Spleen (tissue), 11 donors: ENCODE results near the gene HRH2. TPM values are rescaled to one million over a fixed set of nuclear protein-coding genes. Genes with fewer than 3 reads are reported as not detected.

Source experiments
- DNase-seq: peaks from one replicate; pipeline ENCODE4 v3.0.0-alpha.2; 2020
- H3K27ac ChIP-seq, 8 donors: fragments of 200-600 bp; sonication (generic) in 7 of 8; 1 replicate in 4 of 8; 2 replicates in 4 of 8; pipeline versions ENCODE4 v1.5.0 to v1.8.0; 2016 to 2021; ENCODE audit warnings: inconsistent platforms in 4 of 8, mild to moderate bottlenecking in 4 of 8, moderate library complexity in 1 of 8
- H3K27me3 ChIP-seq, 7 donors: fragments of 200-600 bp; sonication (generic) in 6 of 7; replicated peaks in 1 of 7; 1 replicate in 4 of 7; 2 replicates in 3 of 7; pipeline versions ENCODE4 v1.5.0 to v1.8.0; 2016 to 2021; ENCODE audit warnings: inconsistent platforms in 3 of 7, mild to moderate bottlenecking in 1 of 7
- H3K36me3 ChIP-seq, 6 donors: fragments of 200-600 bp; sonication (generic) in 5 of 6; 1 replicate in 4 of 6; 2 replicates in 2 of 6; pipeline versions ENCODE4 v1.5.0 to v1.8.0; 2016 to 2021; ENCODE audit warnings: inconsistent platforms in 2 of 6
- H3K4me1 ChIP-seq, 6 donors: fragments of 200-600 bp; sonication (generic) in 5 of 6; 1 replicate in 3 of 6; 2 replicates in 3 of 6; pipeline versions ENCODE4 v1.5.0 to v1.8.0; 2016 to 2021; ENCODE audit warnings: inconsistent platforms in 3 of 6
- H3K4me3 ChIP-seq, 8 donors: fragments of 200-600 bp; sonication (generic) in 7 of 8; 1 replicate in 4 of 8; 2 replicates in 4 of 8; pipeline versions ENCODE4 v1.5.0 to v1.8.0; 2016 to 2021; ENCODE audit warnings: inconsistent platforms in 4 of 8, mild to moderate bottlenecking in 4 of 8, moderate library complexity in 2 of 8
- H3K9me3 ChIP-seq, 8 donors: fragments of 200-600 bp; sonication (generic) in 7 of 8; 1 replicate in 4 of 8; 2 replicates in 4 of 8; pipeline versions ENCODE4 v1.5.0 to v1.8.0; 2016 to 2021; ENCODE audit warnings: inconsistent platforms in 4 of 8
- POLR2A ChIP-seq, 3 donors: fragments of 450-650 bp; IDR thresholded peaks; one replicate each; pipeline ENCODE4 v1.5.1; 2017; ENCODE audit warnings: antibody characterized with exemption in 3 of 3, mild to moderate bottlenecking in 1 of 3
- POLR2AphosphoS5 ChIP-seq, 3 donors: sonication (generic); formaldehyde crosslinking; IDR thresholded peaks; one replicate each; pipeline ENCODE4 v1.5.1; 2017; ENCODE audit warnings: antibody characterized with exemption in 3 of 3
- WGBS, 5 donors: extraction: QIAGEN DNeasy Blood & Tissue Kit in 3 of 5; methylation state at CpG; one replicate each; pipeline versions ENCODE4 v1.1.5 to v1.1.7; 2013 to 2018; 5-methylcytosine and 5-hydroxymethylcytosine counted together
- intact Hi-C: fragments of 100-400 bp; cut with DNase I; formaldehyde crosslinking; loops from one replicate; pipeline ENCODE4 v1.15.0; 2023; ENCODE audit warnings: low total_unique reads
- polyA plus RNA-seq, 3 donors: library from polyadenylated mRNA; stranded (reverse); fragments of 200-250 nt; gene quantifications; one replicate each; pipeline ENCODE4 v1.2.1, GENCODE V29; 2013
- total RNA-seq, 7 donors: library from RNA; depleted of rRNA in 3 of 7; stranded (reverse); fragments of >200 nt in 3 of 7; fragmentation: NEBNext Ultra II Directional in 4 of 7; extraction: Animal tissue kit (Norgen Biotek cat#: 25700) in 4 of 7; gene quantifications; one replicate each; pipeline versions ENCODE4 v1.1.0 to v1.2.1, GENCODE V29; 2016 to 2021
- TF ChIP-seq, protein P1 (sequence below), 11 experiments: fragments of 200-600 bp in 7 of 11; fragments of 450-650 bp in 4 of 11; sonication (generic) in 4 of 11; IDR thresholded peaks in 8 of 11; conservative IDR thresholded peaks in 3 of 11; 1 replicate in 7 of 11; 2 replicates in 4 of 11; pipeline versions ENCODE4 v1.4.0 to v1.8.0; 2016 to 2021; ENCODE audit warnings: antibody characterized with exemption in 11 of 11, inconsistent platforms in 4 of 11, mild to moderate bottlenecking in 1 of 11
- donor health status: healthy with polysubstance abuse.
- donor health status: DM: no; HTN: no; CAD: no; lungs with moderate emphysema.
- donor health status: DM: no; HTN: no; CAD: no.
- donor health status: Bipolar disorder and iron deficiency.
- donor health status: healthy.
- donor health status: DM: no; HTN: no; CAD: no.
- donor health status: DM: yes; HTN: yes; CAD: no.

The HRH2 gene
- total and polyA plus RNA-seq, 10 donors: 1.9 to 85.2 (median 22.3) TPM

DNA sequence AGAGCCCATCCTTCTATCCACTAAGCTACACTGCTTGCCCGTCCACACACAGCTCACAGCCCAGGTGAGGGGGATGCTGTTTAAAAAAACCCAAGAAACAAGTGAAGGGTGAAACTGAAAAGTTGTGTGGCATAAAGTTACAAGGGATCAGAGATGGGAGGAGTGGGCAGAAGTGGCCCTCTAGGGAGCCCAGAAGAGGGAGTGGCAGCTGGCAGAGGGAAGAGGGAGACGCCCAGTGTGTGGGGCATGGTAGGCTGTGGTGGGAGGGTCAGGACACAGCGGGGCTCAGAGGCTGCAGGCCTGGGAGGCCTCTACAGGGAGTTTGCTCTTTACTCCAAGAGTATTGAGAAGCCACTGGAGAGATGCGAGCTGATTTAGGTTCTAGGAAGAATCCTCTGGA lies 30.1 kb upstream of the HRH2 start:
- no peaks in the 10 kb centered on the region for H3K36me3 ChIP-seq
- no peaks in the 10 kb centered on the region for H3K27me3 ChIP-seq
- TF ChIP-seq POLR2A (IDR thresholded peaks at IDR 0.05): no peak
- TF ChIP-seq, protein P1, sequence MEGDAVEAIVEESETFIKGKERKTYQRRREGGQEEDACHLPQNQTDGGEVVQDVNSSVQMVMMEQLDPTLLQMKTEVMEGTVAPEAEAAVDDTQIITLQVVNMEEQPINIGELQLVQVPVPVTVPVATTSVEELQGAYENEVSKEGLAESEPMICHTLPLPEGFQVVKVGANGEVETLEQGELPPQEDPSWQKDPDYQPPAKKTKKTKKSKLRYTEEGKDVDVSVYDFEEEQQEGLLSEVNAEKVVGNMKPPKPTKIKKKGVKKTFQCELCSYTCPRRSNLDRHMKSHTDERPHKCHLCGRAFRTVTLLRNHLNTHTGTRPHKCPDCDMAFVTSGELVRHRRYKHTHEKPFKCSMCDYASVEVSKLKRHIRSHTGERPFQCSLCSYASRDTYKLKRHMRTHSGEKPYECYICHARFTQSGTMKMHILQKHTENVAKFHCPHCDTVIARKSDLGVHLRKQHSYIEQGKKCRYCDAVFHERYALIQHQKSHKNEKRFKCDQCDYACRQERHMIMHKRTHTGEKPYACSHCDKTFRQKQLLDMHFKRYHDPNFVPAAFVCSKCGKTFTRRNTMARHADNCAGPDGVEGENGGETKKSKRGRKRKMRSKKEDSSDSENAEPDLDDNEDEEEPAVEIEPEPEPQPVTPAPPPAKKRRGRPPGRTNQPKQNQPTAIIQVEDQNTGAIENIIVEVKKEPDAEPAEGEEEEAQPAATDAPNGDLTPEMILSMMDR (IDR thresholded peaks at IDR 0.05 in 8 of 11, conservative IDR thresholded peaks at IDR 0.05 in 3 of 11): no peak
- TF ChIP-seq POLR2AphosphoS5 (IDR thresholded peaks at IDR 0.05): no peak
- 81 to 92% (median 89%) methylated on average over 4 of the region's 4 CpGs for WGBS, 5 donors
- DNase-seq: no peak
- H3K9me3 ChIP-seq: peaks cover 0 to 42% (median 32%) of the 10 kb centered on the region in 8 donors
- no peak overlapping the region for H3K27ac ChIP-seq
- H3K4me1 ChIP-seq: no peaks in the 10 kb centered on the region
- intact Hi-C loops: no loop called here
- H3K4me3 ChIP-seq: no peak overlapping the region

DNA sequence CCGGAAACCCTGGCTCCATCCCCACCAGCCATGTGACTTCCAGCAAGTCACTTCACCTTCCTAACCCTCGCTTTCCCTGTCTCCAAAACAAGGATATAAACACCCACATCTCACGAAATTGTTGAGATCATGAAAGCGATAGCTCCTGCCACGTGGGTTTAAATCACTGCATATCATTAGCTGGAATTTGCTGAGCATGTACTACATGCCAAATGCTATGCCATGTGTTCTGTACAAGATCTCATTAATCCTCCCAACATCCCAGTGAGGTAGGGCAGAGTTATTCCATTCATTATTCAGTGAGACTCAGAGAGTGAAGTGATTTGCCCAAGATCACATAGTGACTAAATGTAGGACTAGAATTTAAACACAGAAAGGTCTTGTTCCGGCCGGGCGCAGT lies 29.2 kb upstream of the HRH2 start:
- H3K36me3 ChIP-seq: no peaks in the 10 kb centered on the region
- WGBS, 5 donors: 74 to 88% (median 84%) methylated on average over 8 of the region's 8 CpGs
- no peak overlapping the region for H3K4me3 ChIP-seq
- H3K27ac ChIP-seq: no peak overlapping the region
- intact Hi-C loops: no loop called here
- H3K27me3 ChIP-seq: no peaks in the 10 kb centered on the region
- H3K9me3 ChIP-seq: peaks cover 0 to 42% (median 32%) of the 10 kb centered on the region in 8 donors
- TF ChIP-seq, protein P1 (IDR thresholded peaks at IDR 0.05 in 8 of 11, conservative IDR thresholded peaks at IDR 0.05 in 3 of 11): no peak
- no peak for TF ChIP-seq POLR2AphosphoS5 (IDR thresholded peaks at IDR 0.05)
- no peak for DNase-seq
- H3K4me1 ChIP-seq: no peaks in the 10 kb centered on the region

DNA sequence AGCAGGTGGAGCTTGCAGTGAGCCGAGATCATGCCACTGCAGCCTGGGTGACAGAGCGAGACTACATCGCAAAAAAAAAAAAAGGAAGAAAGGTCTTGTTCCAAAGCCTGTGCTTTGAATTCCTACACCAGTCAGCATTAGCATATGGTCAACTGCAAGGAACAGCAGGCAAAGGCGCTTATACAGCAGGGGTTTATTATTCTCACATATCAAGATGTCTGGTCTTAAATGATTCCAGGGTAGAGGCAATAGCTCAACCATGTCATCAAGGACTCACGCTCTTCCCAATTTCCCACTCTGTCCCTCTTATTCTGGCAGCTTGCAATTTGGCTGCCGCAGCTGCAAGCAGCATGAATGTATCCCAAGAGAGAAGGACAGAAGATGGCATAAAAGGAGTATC lies 28.6 kb upstream of the HRH2 start:
- WGBS, 5 donors: 89 to 94% (median 91%) methylated on average over 6 of the region's 6 CpGs
- Histone ChIP-seq H3K27ac (no peak overlapping the region), H3K4me3 (no peak overlapping the region), H3K36me3 (no peaks in the 10 kb centered on the region), H3K9me3 (peaks cover 0 to 42% (median 32%) of the 10 kb centered on the region in 8 donors), H3K4me1 (no peaks in the 10 kb centered on the region), H3K27me3 (no peaks in the 10 kb centered on the region)
- no peak for DNase-seq
- TF ChIP-seq POLR2AphosphoS5 (IDR thresholded peaks at IDR 0.05): no peak
- no peak for TF ChIP-seq POLR2A (IDR thresholded peaks at IDR 0.05)
- TF ChIP-seq, protein P1 (IDR thresholded peaks at IDR 0.05 in 8 of 11, conservative IDR thresholded peaks at IDR 0.05 in 3 of 11): no peak
- intact Hi-C loops: no loop called here

DNA sequence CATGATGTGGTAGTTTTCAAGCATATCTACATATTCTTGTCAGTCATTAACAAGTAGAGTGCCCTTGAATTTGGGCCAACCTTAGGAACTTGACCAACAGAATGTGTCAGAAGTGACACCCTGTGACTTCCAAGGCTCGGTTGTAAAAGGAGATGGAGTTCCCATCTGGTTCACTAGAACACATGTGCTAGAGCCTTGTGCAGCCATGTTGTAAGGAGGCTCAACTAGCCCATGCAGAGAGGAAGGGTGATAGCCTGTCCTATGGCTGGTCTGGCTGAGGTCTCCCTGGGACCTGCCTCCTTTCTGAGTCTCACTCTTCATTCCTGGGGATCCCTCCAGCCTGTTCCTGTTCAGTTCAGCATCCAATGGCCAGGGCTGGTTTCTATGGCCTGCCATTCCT lies 28.1 kb upstream of the HRH2 start:
- intact Hi-C loops: no loop called here
- no peak for DNase-seq
- Histone ChIP-seq H3K36me3 (no peaks in the 10 kb centered on the region), H3K4me3 (no peak overlapping the region), H3K4me1 (no peaks in the 10 kb centered on the region), H3K27ac (no peak overlapping the region), H3K9me3 (peaks cover 0 to 42% (median 32%) of the 10 kb centered on the region in 8 donors), H3K27me3 (no peaks in the 10 kb centered on the region)
- 63 to 100% (median 92%) methylated on average over 1 of the region's 1 CpG for WGBS, 5 donors
- TF ChIP-seq POLR2A (IDR thresholded peaks at IDR 0.05) (no peak), POLR2AphosphoS5 (IDR thresholded peaks at IDR 0.05) (no peak)
- TF ChIP-seq, protein P1 (IDR thresholded peaks at IDR 0.05 in 8 of 11, conservative IDR thresholded peaks at IDR 0.05 in 3 of 11): no peak
